GM18520 (cell line): ENCODE results near the gene PPP6R3.
"Not testable (repeated sequence)": the region's sequence is repeated elsewhere in the genome, so short reads cannot be mapped to it uniquely, and the experiment has no call there.

Experiments
- ATAC-seq: cut with Tn5 transposase; IDR thresholded peaks from one replicate; pipeline ENCODE4 v1.9.1; 2021; ENCODE audit not compliant: unreplicated experiment

Gene PPP6R3

GRCh38 chr11:68460741-68461574, at the start of gene PPP6R3:
TSS of gene PPP6R3 (plus strand) at chr11:68460752. CDS start at chr11:68537665, 76,913 bp downstream.
- peak; percentile 21 for ATAC-seq

- no peak for ATAC-seq
Measured at GRCh38 chr11:68411501-68411991, 49.0 kb upstream of the PPP6R3 start.

- peak; percentile 58 for ATAC-seq
Measured at GRCh38 chr11:68412593-68413475, 47.7 kb upstream of the PPP6R3 start.

- no peak for ATAC-seq
Measured at GRCh38 chr11:68413591-68413999, 47.0 kb upstream of the PPP6R3 start.

GRCh38 chr11:68414496-68415221, 45.9 kb upstream of the PPP6R3 start:
- no peak for ATAC-seq

GRCh38 chr11:68416070-68416578, 44.4 kb upstream of the PPP6R3 start:
- ATAC-seq = no peak

- ATAC-seq = no peak
Measured at GRCh38 chr11:68418648-68419047, 41.9 kb upstream of the PPP6R3 start.

- ATAC-seq = no peak
Measured at GRCh38 chr11:68420171-68420570, 40.4 kb upstream of the PPP6R3 start.

- ATAC-seq = no peak
Measured at GRCh38 chr11:68423481-68423880, 37.1 kb upstream of the PPP6R3 start.

- no peak for ATAC-seq
Measured at GRCh38 chr11:68424101-68424632, 36.4 kb upstream of the PPP6R3 start.

GRCh38 chr11:68424981-68425865, 35.3 kb upstream of the PPP6R3 start:
- no peak for ATAC-seq

- no peak for ATAC-seq
Measured at GRCh38 chr11:68425866-68426380, 34.6 kb upstream of the PPP6R3 start.

- ATAC-seq = no peak
Measured at GRCh38 chr11:68429661-68430060, 30.9 kb upstream of the PPP6R3 start.

- no peak for ATAC-seq
Measured at GRCh38 chr11:68430384-68430783, 30.2 kb upstream of the PPP6R3 start.

- no peak for ATAC-seq
Measured at GRCh38 chr11:68430801-68431200, 29.8 kb upstream of the PPP6R3 start.

- ATAC-seq = no peak
Measured at GRCh38 chr11:68431984-68432645, 28.4 kb upstream of the PPP6R3 start.

- ATAC-seq = no peak
Measured at GRCh38 chr11:68432874-68433273, 27.7 kb upstream of the PPP6R3 start.

- no peak for ATAC-seq
Measured at GRCh38 chr11:68433541-68433940, 27.0 kb upstream of the PPP6R3 start.

- ATAC-seq = not testable (repeated sequence)
Measured at GRCh38 chr11:68434159-68434558, 26.4 kb upstream of the PPP6R3 start.
